Liver (tissue), 9 donors: ENCODE results near the gene SEC31A. TPM values are rescaled to one million over a fixed set of nuclear protein-coding genes. Genes with fewer than 3 reads are reported as not detected.

ENCODE experiments used
- DNase-seq: peaks from one replicate; pipeline ENCODE4 v3.0.0-alpha.2; 2017; ENCODE audit warnings: low spot score
- H3K27ac ChIP-seq, 2 donors: one replicate each; pipeline ENCODE4 v1.7.0; 2013; ENCODE audit warnings: inconsistent platforms in 2 of 2, low read length in 2 of 2, control low read depth in 1 of 2, low read depth in 1 of 2, mild to moderate bottlenecking in 1 of 2
- H3K27me3 ChIP-seq, 4 donors: one replicate each; pipeline versions ENCODE4 v1.6.1 to v1.7.0; 2013; ENCODE audit warnings: low read length in 3 of 4, inconsistent platforms in 1 of 4, mild to moderate bottlenecking in 1 of 4, moderate library complexity in 1 of 4; ENCODE audit not compliant: control insufficient read depth in 4 of 4, insufficient read depth in 4 of 4
- H3K36me3 ChIP-seq, 4 donors: one replicate each; pipeline versions ENCODE4 v1.6.1 to v1.7.0; 2013; ENCODE audit warnings: low read length in 3 of 4, mild to moderate bottlenecking in 3 of 4, low read depth in 1 of 4, moderate library complexity in 1 of 4; ENCODE audit not compliant: control insufficient read depth in 4 of 4, insufficient read depth in 3 of 4
- H3K4me1 ChIP-seq, 4 donors: one replicate each; pipeline versions ENCODE4 v1.6.1 to v1.7.0; 2013; ENCODE audit warnings: low read length in 3 of 4, mild to moderate bottlenecking in 3 of 4, moderate library complexity in 1 of 4; ENCODE audit not compliant: control insufficient read depth in 4 of 4, insufficient read depth in 4 of 4
- H3K4me3 ChIP-seq, 3 donors: one replicate each; pipeline versions ENCODE4 v1.6.1 to v1.7.0; 2013; ENCODE audit warnings: low read length in 3 of 3, control low read depth in 1 of 3, low read depth in 1 of 3, mild to moderate bottlenecking in 1 of 3
- H3K9ac ChIP-seq, 2 donors: one replicate each; pipeline ENCODE4 v1.7.0; 2013; ENCODE audit warnings: low read length in 2 of 2, mild to moderate bottlenecking in 2 of 2, moderate library complexity in 2 of 2, control low read depth in 1 of 2, low read depth in 1 of 2
- H3K9me3 ChIP-seq, 4 donors: one replicate each; pipeline versions ENCODE4 v1.6.1 to v1.7.0; 2013; ENCODE audit warnings: low read length in 3 of 4; ENCODE audit not compliant: control insufficient read depth in 4 of 4
- EGR1 ChIP-seq, 2 donors: IDR thresholded peaks; 2 replicates each; pipeline ENCODE4 v1.6.1; 2016 to 2018; ENCODE audit warnings: antibody characterized with exemption in 2 of 2, low read depth in 2 of 2
- FOXA2 ChIP-seq: IDR thresholded peaks from 2 replicates; pipeline ENCODE4 v1.6.1; 2016; ENCODE audit warnings: antibody characterized with exemption
- HNF4G ChIP-seq: IDR thresholded peaks from 2 replicates; pipeline ENCODE4 v1.6.1; 2016; ENCODE audit warnings: antibody characterized with exemption
- JUND ChIP-seq, 2 donors: IDR thresholded peaks; 2 replicates each; pipeline ENCODE4 v1.6.1; 2016; ENCODE audit warnings: antibody characterized with exemption in 2 of 2
- NR2F2 ChIP-seq: IDR thresholded peaks from 2 replicates; pipeline ENCODE4 v1.6.1; 2016; ENCODE audit warnings: antibody characterized with exemption
- SP1 ChIP-seq: IDR thresholded peaks from 2 replicates; pipeline ENCODE4 v1.6.1; 2018; ENCODE audit warnings: antibody characterized with exemption, mild to moderate bottlenecking
- YY1 ChIP-seq: IDR thresholded peaks from 2 replicates; pipeline ENCODE4 v1.6.1; 2016; ENCODE audit warnings: antibody characterized with exemption, mild to moderate bottlenecking
- WGBS: extraction: QIAGEN DNeasy Blood & Tissue Kit; methylation state at CpG from one replicate; pipeline ENCODE4 v1.1.7; 2013; 5-methylcytosine and 5-hydroxymethylcytosine counted together
- polyA plus RNA-seq, 2 donors: library from polyadenylated mRNA; stranded (reverse) in 1 of 2; unstranded in 1 of 2; fragments of 200-250 nt in 1 of 2; fragments of >200 nt in 1 of 2; fragmentation: Nextera tagmentation in 1 of 2; extraction: Ambion mirVana in 1 of 2; gene quantifications; one replicate each; pipeline versions ENCODE4 v1.2.1 to v1.2.3, GENCODE V29; 2013 to 2015
- total RNA-seq, 2 donors: library from RNA; depleted of rRNA; stranded (reverse); fragments of >200 nt; gene quantifications; one replicate each; pipeline ENCODE4 v1.2.3, GENCODE V29; 2014
- TF ChIP-seq, protein P1 (sequence below): IDR thresholded peaks from 2 replicates; pipeline ENCODE4 v1.6.1; 2016; ENCODE audit warnings: antibody characterized with exemption
- TF ChIP-seq, protein P2 (sequence below): IDR thresholded peaks from 2 replicates; pipeline ENCODE4 v1.6.1; 2016; ENCODE audit warnings: antibody characterized with exemption
- TF ChIP-seq, protein P3 (sequence below): fragments of 150-350 bp; IDR thresholded peaks from 2 replicates; pipeline ENCODE4 v1.5.1; 2017; ENCODE audit warnings: improper control_type of control experiment, low read depth, low read length; ENCODE audit not compliant: missing input control
- donor health status: healthy.
- donor health status: healthy.
- donor health status: healthy.
- donor health status: healthy.
- donor health status: healthy.

The SEC31A gene
- total and polyA plus RNA-seq, 4 donors, result 79.9 to 204 (median 88.9) TPM

DNA sequence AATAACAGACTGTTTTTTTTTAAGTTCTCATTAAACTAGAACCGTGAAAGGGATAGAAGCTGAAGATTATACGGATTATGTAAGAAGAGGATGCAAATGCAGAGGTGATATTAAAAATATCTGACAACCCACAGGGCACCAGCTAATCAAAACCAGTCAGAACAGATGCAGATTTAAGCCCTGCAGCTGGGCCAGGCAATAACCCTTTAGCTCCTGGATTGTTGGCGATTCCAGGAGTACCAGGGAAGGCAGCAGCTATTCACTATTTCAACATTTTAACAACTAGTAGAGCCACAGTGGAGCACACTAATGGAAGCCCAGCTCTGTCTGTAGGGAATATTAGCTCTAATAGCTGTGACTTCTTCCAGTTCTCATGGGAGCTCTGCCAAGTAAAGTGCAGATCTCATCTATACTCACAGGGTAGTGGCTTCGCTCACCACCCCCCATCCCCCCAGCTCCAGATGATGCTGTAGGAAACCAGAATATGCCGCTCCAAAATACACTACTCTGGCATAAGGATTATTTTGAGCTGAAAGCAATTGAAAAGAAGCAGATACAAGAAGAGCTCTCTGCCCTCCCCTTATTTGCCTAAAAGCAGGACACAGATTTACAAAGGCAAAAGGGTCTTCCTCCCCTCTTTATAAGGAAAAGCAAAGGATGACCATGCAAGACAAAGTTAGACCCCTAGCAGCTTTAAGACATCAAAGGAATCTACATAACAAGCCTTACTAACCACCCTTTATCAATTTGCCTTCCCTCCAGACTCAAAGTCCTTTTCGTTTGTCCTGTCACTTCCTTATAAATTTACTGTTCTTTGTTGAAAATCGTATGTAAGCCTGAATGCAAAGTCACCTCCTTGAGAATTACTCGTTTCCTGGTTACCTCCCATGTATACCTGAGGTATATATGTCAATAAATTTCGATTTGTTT is 106.0 kb downstream of the SEC31A start:
- H3K9me3 ChIP-seq, result no peaks in the 10 kb centered on the region
- TF ChIP-seq, protein P1, sequence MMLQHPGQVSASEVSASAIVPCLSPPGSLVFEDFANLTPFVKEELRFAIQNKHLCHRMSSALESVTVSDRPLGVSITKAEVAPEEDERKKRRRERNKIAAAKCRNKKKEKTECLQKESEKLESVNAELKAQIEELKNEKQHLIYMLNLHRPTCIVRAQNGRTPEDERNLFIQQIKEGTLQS, result no peak
- TF ChIP-seq NR2F2 (no peak), SP1 (no peak), FOXA2 (no peak), EGR1 (IDR thresholded peaks at IDR 0.05; ENCODE audit: low read depth in 2 of 2) (no peak), YY1 (no peak)
- TF ChIP-seq, protein P2, sequence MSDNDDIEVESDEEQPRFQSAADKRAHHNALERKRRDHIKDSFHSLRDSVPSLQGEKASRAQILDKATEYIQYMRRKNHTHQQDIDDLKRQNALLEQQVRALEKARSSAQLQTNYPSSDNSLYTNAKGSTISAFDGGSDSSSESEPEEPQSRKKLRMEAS, result no peak
- TF ChIP-seq, protein P3, sequence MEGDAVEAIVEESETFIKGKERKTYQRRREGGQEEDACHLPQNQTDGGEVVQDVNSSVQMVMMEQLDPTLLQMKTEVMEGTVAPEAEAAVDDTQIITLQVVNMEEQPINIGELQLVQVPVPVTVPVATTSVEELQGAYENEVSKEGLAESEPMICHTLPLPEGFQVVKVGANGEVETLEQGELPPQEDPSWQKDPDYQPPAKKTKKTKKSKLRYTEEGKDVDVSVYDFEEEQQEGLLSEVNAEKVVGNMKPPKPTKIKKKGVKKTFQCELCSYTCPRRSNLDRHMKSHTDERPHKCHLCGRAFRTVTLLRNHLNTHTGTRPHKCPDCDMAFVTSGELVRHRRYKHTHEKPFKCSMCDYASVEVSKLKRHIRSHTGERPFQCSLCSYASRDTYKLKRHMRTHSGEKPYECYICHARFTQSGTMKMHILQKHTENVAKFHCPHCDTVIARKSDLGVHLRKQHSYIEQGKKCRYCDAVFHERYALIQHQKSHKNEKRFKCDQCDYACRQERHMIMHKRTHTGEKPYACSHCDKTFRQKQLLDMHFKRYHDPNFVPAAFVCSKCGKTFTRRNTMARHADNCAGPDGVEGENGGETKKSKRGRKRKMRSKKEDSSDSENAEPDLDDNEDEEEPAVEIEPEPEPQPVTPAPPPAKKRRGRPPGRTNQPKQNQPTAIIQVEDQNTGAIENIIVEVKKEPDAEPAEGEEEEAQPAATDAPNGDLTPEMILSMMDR, result no peak
- H3K9ac ChIP-seq, result no peak overlapping the region
- H3K27ac ChIP-seq, result no peak overlapping the region
- DNase-seq, result no peak
- no peak overlapping the region for H3K4me3 ChIP-seq
- no peaks in the 10 kb centered on the region for H3K4me1 ChIP-seq
- H3K36me3 ChIP-seq, result no peaks in the 10 kb centered on the region
- whole genome bisulfite sequencing, result 44% methylated on average over 9 of the region's 9 CpGs
- no peaks in the 10 kb centered on the region for H3K27me3 ChIP-seq

DNA sequence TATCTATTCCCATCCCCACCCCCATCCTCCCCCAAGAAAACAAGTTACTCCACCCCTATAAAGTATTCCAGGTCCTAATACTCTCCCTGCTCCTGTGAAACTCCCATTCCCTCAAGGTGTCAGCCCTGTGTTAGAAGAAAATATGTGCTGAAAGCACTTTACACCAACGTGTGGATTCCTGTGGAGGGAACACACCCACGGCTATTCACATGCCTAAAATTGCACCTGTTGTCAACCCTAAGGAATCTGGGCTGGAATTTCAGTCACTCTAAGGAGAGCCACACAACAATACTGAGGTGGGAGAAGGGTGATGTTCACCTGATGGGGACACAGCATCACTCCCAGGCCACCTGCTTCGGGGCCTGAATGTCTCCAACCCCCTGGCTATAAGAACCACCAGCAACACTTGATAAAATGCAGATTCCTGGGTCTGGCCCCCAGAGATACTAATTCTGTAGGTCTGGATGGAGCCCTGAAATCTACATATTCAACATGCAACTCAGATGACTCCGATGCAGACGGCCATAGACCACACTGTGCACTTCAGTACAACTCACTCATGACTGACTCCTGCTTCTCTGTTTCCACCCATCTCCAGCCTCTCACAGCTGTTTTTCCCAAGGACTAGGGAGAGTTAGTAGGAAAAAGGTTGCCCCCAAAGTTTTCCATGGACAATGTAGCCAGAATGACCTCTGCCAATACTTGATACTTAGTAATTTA is 108.2 kb downstream of the SEC31A start:
- no peak overlapping the region for H3K9ac ChIP-seq
- no peak for DNase-seq

DNA sequence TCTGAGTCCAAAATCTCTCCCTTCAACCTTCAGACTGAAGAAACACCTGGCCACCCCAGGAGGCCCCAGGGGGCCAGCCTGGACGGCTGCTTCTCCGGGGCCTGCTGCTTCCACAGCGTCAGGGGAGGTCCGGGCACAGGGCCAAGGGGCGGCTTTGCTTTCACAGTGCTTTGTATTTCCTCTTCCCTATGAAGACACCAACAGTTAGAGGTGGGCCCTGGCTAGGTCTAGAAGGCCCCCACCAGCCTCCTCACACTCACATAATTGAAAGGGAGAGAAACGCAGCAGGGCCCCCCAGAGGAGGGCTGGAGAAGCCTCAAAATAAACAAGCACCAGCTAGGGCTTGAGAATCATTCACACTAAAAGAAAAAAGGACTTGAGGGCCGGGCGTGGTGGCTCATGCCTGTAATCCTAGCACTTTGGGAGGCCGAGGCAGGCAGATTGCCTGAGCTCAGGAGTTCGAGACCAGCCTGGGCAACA is 110.2 kb downstream of the SEC31A start:
- no peak overlapping the region for H3K9ac ChIP-seq
- no peak overlapping the region for H3K27ac ChIP-seq
- H3K4me1 ChIP-seq, result no peaks in the 10 kb centered on the region
- no peak overlapping the region for H3K4me3 ChIP-seq
- DNase-seq, result peak; percentile 71
- no peaks in the 10 kb centered on the region for H3K36me3 ChIP-seq
- TF ChIP-seq, protein P1, result no peak
- H3K27me3 ChIP-seq, result no peaks in the 10 kb centered on the region
- 45% methylated on average over 10 of the region's 10 CpGs for WGBS
- H3K9me3 ChIP-seq, result no peaks in the 10 kb centered on the region

More for the DNA sequence above, 108.2 kb downstream of the SEC31A start:
- Histone ChIP-seq H3K27ac (no peak overlapping the region), H3K27me3 (no peaks in the 10 kb centered on the region), H3K4me3 (no peak overlapping the region), H3K36me3 (no peaks in the 10 kb centered on the region), H3K4me1 (no peaks in the 10 kb centered on the region), H3K9me3 (no peaks in the 10 kb centered on the region)
- TF ChIP-seq JUND (IDR thresholded peaks at IDR 0.05) (no peak), HNF4G (no peak)
- 83% methylated on average over 5 of the region's 5 CpGs for WGBS
